OCI-LY1 (cell line): ENCODE measurements around the gene MYOM1.

Experiments
- H2AFZ ChIP-seq: fragments of 200-600 bp; sonication (generic), shearing (Covaris generic); 2 replicates; pipeline ENCODE4 v1.6.0; 2014; ENCODE audit warnings: antibody characterized with exemption, mild to moderate bottlenecking, low read length
- H3F3A ChIP-seq: fragments of 200-600 bp; sonication (generic), shearing (Covaris generic); 2 replicates; pipeline ENCODE4 v1.6.0; 2014; ENCODE audit warnings: mild to moderate bottlenecking, antibody characterized with exemption, low read length, moderate library complexity; ENCODE audit not compliant: insufficient read depth
- H3K27ac ChIP-seq: fragments of 200-600 bp; sonication (generic); 2 replicates; pipeline ENCODE4 v1.5.1; 2014; ENCODE audit warnings: low read length, mixed run types, mild to moderate bottlenecking, low read depth; ENCODE audit not compliant: poor library complexity, severe bottlenecking
- H3K27me3 ChIP-seq: fragments of 200-600 bp; sonication (generic); 2 replicates; pipeline ENCODE4 v1.6.0; 2014; ENCODE audit warnings: antibody characterized with exemption, mild to moderate bottlenecking, low read length, moderate library complexity; ENCODE audit not compliant: insufficient read depth
- H3K36me3 ChIP-seq: fragments of 200-600 bp; sonication (generic); 2 replicates; pipeline ENCODE4 v1.6.1; 2014; ENCODE audit warnings: mild to moderate bottlenecking, antibody characterized with exemption, low read length, moderate library complexity, mixed read lengths; ENCODE audit not compliant: insufficient read depth
- H3K4me1 ChIP-seq: fragments of 200-600 bp; sonication (generic); 2 replicates; pipeline ENCODE4 v1.5.1; 2014; ENCODE audit warnings: mild to moderate bottlenecking, low read length, moderate library complexity; ENCODE audit not compliant: insufficient read depth, severe bottlenecking
- H3K4me2 ChIP-seq: fragments of 200-600 bp; sonication (generic), shearing (Covaris generic); 2 replicates; pipeline ENCODE4 v1.6.1; 2014; ENCODE audit warnings: low read length
- H3K4me3 ChIP-seq: fragments of 200-600 bp; sonication (generic); 2 replicates; pipeline ENCODE4 v1.5.1; 2014; ENCODE audit warnings: low read length, low read depth, mild to moderate bottlenecking, mixed read lengths; ENCODE audit not compliant: poor library complexity, severe bottlenecking
- H3K79me2 ChIP-seq: fragments of 200-600 bp; shearing (Covaris generic); 2 replicates; pipeline ENCODE4 v1.6.1; 2016; ENCODE audit warnings: mixed run types, low read length, mixed read lengths; ENCODE audit not compliant: insufficient read depth
- H3K9ac ChIP-seq: fragments of 200-600 bp; sonication (generic), shearing (Covaris generic); 2 replicates; pipeline ENCODE4 v1.6.1; 2014; ENCODE audit warnings: mild to moderate bottlenecking, low read length, mixed read lengths
- H3K9me2 ChIP-seq: fragments of 200-600 bp; sonication (generic), shearing (Covaris generic); 2 replicates; pipeline ENCODE4 v1.6.1; 2014; ENCODE audit warnings: low read depth, mild to moderate bottlenecking, low read length, mixed read lengths
- H3K9me3 ChIP-seq: fragments of 200-600 bp; shearing (Covaris generic); 2 replicates; pipeline ENCODE4 v1.6.1; 2014; ENCODE audit warnings: low read length, mixed read lengths
- H4K20me1 ChIP-seq: fragments of 200-600 bp; sonication (generic), shearing (Covaris generic); 2 replicates; pipeline ENCODE4 v1.6.0; 2016; ENCODE audit warnings: mild to moderate bottlenecking, low read length; ENCODE audit not compliant: insufficient read depth
- EZH2 ChIP-seq: fragments of 200-600 bp; sonication (generic), shearing (Covaris generic); IDR thresholded peaks from 2 replicates; pipeline ENCODE4 v1.8.0; 2017; ENCODE audit warnings: borderline replicate concordance, mixed run types, mild to moderate bottlenecking, antibody characterized with exemption, low read length, moderate library complexity, mixed read lengths
- TF ChIP-seq, protein P1 (sequence below): fragments of 200-600 bp; sonication (generic), shearing (Covaris generic); IDR thresholded peaks from 2 replicates; pipeline ENCODE4 v1.5.1; 2017; ENCODE audit warnings: mild to moderate bottlenecking, antibody characterized with exemption, low read length, moderate library complexity, mixed read lengths

MYOM1 gene

DNA sequence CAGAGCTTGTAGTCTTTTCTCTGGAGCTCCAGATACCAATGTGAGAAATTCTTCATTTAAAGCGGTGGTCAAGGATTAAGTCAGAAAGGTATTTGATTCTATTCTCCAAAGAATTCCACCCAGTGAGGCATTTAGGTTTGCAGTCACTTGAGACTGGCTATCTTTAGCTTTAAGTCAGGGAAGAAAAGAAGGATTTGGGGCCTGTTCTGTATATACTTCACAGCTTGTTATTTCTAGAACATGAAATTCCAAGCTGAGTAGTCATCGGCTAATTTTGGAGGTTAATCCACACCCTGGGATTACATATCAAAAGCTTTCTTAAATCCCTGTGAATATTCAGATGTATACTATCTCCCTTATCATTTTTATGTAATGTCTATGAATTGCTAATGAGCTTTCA is 39.4 kb downstream of the MYOM1 start:
- Histone ChIP-seq H3K27me3 (no peaks in the 10 kb centered on the region), H3K9me2 (no peaks in the 10 kb centered on the region), H3K79me2 (no peaks in the 10 kb centered on the region), H3K9me3 (no peaks in the 10 kb centered on the region), H4K20me1 (no peaks in the 10 kb centered on the region), H3K4me1 (peaks cover 78% of the 10 kb centered on the region), H3K4me2 (no peak overlapping the region), H3K27ac (peak overlapping the region; percentile 100), H3K36me3 (no peaks in the 10 kb centered on the region), H3K4me3 (no peak overlapping the region), H3F3A (no peaks in the 10 kb centered on the region), H2AFZ (no peak overlapping the region), H3K9ac (peak overlapping the region; percentile 74)
- no peak for TF ChIP-seq EZH2

DNA sequence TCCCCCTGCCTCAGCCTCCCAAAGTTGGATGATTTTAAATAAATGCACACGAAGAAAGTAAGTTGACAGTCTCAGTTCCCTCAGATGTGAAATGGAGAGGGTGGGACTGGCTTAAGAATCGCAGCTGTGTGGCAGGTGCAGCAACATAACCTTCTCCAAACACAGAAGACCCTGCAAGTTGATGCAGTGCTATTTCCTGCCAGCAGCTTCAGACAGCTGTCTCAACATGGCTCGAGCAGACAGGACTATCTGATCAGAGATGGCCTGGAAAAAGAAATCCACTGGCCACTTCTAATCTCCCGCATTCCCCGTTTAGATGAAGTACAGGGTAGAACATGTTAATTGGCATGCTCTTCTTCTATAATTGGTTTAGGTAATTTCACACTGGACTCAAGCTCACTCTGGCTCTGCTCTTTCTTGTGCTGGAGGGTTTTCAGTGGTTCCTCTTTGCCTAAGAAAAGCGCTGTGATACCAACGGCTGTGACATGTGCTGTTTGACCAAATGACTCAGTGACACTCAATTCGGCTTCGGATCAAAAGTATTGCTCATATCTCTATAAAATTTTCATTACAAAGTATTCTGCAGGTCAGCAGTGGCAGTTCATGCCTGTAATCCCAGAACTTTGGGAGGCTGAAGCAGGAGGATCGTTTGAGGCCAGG is 40.2 kb downstream of the MYOM1 start:
- Histone ChIP-seq H3K4me2 (peak overlapping the region; percentile 73), H3K27ac (peak overlapping the region; percentile 100), H3K4me1 (peaks cover 80% of the 10 kb centered on the region), H3K9me3 (no peaks in the 10 kb centered on the region), H3K9me2 (no peaks in the 10 kb centered on the region), H3K36me3 (no peaks in the 10 kb centered on the region), H3K9ac (peak overlapping the region; percentile 74), H2AFZ (no peak overlapping the region), H3K4me3 (peak overlapping the region; percentile 33), H3K79me2 (no peaks in the 10 kb centered on the region), H3K27me3 (no peaks in the 10 kb centered on the region), H3F3A (no peaks in the 10 kb centered on the region), H4K20me1 (no peaks in the 10 kb centered on the region)
- TF ChIP-seq, protein P1, sequence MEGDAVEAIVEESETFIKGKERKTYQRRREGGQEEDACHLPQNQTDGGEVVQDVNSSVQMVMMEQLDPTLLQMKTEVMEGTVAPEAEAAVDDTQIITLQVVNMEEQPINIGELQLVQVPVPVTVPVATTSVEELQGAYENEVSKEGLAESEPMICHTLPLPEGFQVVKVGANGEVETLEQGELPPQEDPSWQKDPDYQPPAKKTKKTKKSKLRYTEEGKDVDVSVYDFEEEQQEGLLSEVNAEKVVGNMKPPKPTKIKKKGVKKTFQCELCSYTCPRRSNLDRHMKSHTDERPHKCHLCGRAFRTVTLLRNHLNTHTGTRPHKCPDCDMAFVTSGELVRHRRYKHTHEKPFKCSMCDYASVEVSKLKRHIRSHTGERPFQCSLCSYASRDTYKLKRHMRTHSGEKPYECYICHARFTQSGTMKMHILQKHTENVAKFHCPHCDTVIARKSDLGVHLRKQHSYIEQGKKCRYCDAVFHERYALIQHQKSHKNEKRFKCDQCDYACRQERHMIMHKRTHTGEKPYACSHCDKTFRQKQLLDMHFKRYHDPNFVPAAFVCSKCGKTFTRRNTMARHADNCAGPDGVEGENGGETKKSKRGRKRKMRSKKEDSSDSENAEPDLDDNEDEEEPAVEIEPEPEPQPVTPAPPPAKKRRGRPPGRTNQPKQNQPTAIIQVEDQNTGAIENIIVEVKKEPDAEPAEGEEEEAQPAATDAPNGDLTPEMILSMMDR, result no peak
- no peak for TF ChIP-seq EZH2

DNA sequence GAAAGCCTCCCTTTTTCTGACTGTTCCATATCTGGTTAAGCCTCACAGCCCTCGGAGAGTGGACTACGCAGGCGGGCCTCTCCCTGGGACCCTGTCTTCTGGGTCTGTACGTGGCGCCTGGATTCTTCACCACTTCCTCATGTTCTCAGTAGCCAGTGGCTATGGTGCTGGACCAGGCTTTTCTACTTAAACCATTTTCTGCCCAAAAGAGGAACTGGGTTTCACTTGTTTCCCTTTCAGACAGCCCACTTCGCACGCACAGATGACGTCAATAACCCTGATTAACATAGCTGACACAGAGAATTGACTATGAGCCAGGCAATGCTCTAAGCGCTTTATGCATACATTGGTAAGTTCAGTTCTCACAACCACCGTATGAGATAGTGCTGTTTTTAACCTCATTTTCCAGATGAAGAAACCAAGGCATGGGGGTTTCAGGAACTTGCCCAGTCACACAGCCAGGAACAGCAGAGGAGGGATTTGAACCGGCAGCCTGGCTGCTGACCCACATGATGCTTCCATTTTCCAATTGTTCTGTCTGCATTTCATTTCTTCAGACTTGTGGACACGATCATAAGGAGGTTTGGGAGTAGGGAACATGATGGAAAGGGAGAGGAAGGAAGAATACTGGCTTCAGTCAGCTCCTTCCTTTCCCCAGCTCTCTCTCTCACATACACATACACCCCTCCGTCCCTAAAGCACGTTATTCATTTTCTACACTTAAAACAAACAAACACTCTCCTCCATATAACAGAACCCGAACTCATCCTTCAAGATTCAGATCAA is 41.7 kb downstream of the MYOM1 start:
- H3K9ac ChIP-seq, result peak overlapping the region; percentile 74
- peak overlapping the region; percentile 73 for H3K4me2 ChIP-seq
- peak overlapping the region; percentile 33 for H3K4me3 ChIP-seq
- H3K9me3 ChIP-seq, result no peaks in the 10 kb centered on the region
- no peaks in the 10 kb centered on the region for H3F3A ChIP-seq
- H2AFZ ChIP-seq, result no peak overlapping the region
- H3K4me1 ChIP-seq, result peaks cover 80% of the 10 kb centered on the region
- no peaks in the 10 kb centered on the region for H3K27me3 ChIP-seq
- no peaks in the 10 kb centered on the region for H3K9me2 ChIP-seq
- no peaks in the 10 kb centered on the region for H4K20me1 ChIP-seq
- no peaks in the 10 kb centered on the region for H3K79me2 ChIP-seq
- no peaks in the 10 kb centered on the region for H3K36me3 ChIP-seq
- H3K27ac ChIP-seq, result peak overlapping the region; percentile 100
- TF ChIP-seq EZH2, result no peak
- TF ChIP-seq, protein P1, result no peak
